ENCODE measurements around the gene EIF1B. TPM values are rescaled to one million over a fixed set of nuclear protein-coding genes. Genes with fewer than 3 reads are reported as not detected.
"Not testable (repeated sequence)": the region's sequence is repeated elsewhere in the genome, so short reads cannot be mapped to it uniquely, and the experiment has no call there.

EIF1B gene
- total RNA-seq, 6 donors from 2014 or later, result 26.2 to 49.1 (median 38.8) TPM

DNA sequence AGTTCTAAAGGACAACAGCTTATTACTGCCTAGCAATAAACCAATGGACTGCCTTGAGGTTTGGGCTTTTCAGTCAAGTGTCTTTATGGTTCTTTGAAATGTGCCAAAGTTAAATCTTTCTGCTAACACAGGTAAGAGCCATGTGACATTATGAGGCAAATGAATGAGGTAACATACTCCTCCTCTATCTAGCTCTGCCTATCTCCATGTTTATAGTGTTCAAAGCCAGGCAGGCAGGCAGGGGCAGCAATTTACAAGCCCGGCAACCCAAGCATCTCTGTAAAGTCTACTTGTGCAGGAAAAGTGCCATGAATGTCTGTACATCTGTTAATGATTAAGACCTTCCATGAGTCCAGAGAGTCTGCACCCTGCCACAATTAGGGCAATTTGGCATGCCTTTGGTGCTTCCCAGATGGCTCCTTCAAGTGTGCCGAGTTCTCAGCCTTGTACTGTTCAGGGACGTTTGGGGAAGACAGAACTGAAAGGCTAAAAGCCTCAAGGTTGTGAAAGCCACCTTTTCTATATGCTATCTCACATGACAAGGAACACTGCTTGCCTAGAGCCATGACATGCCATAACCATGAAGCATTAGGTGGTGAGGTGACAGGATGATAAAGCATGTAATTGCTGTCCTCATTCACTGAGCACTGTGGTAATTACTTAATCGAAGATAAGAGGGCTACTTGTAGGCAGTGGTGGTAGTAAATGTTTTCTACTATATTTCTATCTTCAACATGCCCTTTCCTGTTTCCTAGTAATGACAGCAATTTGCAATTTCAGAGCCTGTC, 41.4 kb upstream of the EIF1B start:
- DNase-seq (no peak), ATAC-seq (ENCODE audit: low FRiP score in 2 of 2) (no peak)
- no peaks in the 10 kb centered on the region for H3K4me1 ChIP-seq
- H3K36me3 ChIP-seq, result no peaks in the 10 kb centered on the region
- TF ChIP-seq EP300 (IDR thresholded peaks at IDR 0.05), result no peak
- no peak for TF ChIP-seq POLR2AphosphoS5 (IDR thresholded peaks at IDR 0.05)
- TF ChIP-seq CTCF (IDR thresholded peaks at IDR 0.05), result no peak
- no peak for TF ChIP-seq POLR2A (IDR thresholded peaks at IDR 0.05)
- no peaks in the 10 kb centered on the region for H3K27me3 ChIP-seq
- no peaks in the 10 kb centered on the region for H3K9me3 ChIP-seq
- 46 to 48% methylated on average over 4 of the region's 4 CpGs for WGBS, 2 donors
- no peak overlapping the region for H3K4me3 ChIP-seq
- no peak overlapping the region for H3K27ac ChIP-seq

DNA sequence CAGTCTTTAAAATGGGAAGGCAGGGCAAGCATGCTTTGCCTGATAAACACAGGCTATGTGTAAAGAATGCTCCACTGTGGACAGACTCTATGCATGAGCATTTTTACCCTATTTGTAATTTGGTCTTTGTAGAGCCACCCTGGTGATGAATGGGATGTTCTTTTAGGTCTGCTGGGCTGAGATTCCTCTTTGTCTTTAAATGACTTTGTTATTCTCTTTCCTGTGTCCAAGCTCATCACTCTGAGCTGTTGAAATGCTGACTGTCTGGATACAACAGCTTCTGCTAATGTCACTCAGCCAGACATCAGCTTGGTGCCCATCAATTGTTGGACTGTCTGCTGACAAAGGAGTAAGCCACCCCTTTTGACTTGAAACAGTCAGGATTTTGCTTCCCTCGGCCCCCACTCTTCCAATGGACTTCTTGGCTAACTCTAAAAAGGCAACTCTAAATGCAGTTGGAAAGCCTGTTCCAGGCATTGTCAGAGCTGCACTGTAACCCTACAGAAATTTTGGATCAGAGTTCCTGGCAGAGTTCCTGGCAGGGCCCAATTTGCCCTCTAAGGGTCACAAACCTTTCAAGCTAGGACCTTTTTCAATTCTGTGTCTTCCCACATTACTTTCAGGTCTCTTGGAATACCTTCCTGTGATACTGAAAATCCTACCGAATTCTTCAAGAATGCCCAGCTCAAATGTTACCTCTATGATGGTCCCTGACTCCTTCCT, 40.5 kb upstream of the EIF1B start:
- no peak for DNase-seq
- Histone ChIP-seq H3K4me3 (no peak overlapping the region), H3K36me3 (no peaks in the 10 kb centered on the region), H3K4me1 (no peaks in the 10 kb centered on the region), H3K9me3 (no peaks in the 10 kb centered on the region), H3K27me3 (no peaks in the 10 kb centered on the region), H3K27ac (no peak overlapping the region)
- 85 to 100% methylated on average over 2 of the region's 2 CpGs for WGBS, 2 donors
- TF ChIP-seq EP300 (IDR thresholded peaks at IDR 0.05) (no peak), POLR2AphosphoS5 (IDR thresholded peaks at IDR 0.05) (no peak), CTCF (IDR thresholded peaks at IDR 0.05) (no peak), POLR2A (IDR thresholded peaks at IDR 0.05) (no peak)
- no peak for ATAC-seq (ENCODE audit: low FRiP score in 2 of 2)

- TF ChIP-seq POLR2A (IDR thresholded peaks at IDR 0.05), result no peak
- TF ChIP-seq CTCF (IDR thresholded peaks at IDR 0.05), result no peak
- no peak for TF ChIP-seq POLR2AphosphoS5 (IDR thresholded peaks at IDR 0.05)
- TF ChIP-seq EP300 (IDR thresholded peaks at IDR 0.05), result no peak
- 0 to 4% methylated on average over 1 of the region's 1 CpG for WGBS, 2 donors
These were observed 30.7 kb upstream of the EIF1B start for GRCh38 chr3:40278791-40279190.

GRCh38 chr3:40281995-40282394, 27.5 kb upstream of the EIF1B start:
- ATAC-seq (ENCODE audit: low FRiP score in 2 of 2) (no peak), DNase-seq (no peak)
- Histone ChIP-seq H3K27ac (no peak overlapping the region), H3K9me3 (no peaks in the 10 kb centered on the region), H3K4me3 (no peak overlapping the region), H3K27me3 (no peaks in the 10 kb centered on the region), H3K4me1 (no peaks in the 10 kb centered on the region), H3K36me3 (no peaks in the 10 kb centered on the region)
- 83 to 88% methylated on average over 2 of the region's 2 CpGs for WGBS, 2 donors
- TF ChIP-seq CTCF (IDR thresholded peaks at IDR 0.05) (no peak), POLR2AphosphoS5 (IDR thresholded peaks at IDR 0.05) (no peak), POLR2A (IDR thresholded peaks at IDR 0.05) (no peak), EP300 (IDR thresholded peaks at IDR 0.05) (no peak)

More at GRCh38 chr3:40278791-40279190, 30.7 kb upstream of the EIF1B start:
- DNase-seq, result no peak
- no peak overlapping the region for H3K27ac ChIP-seq
- ATAC-seq (ENCODE audit: low FRiP score in 2 of 2), result no peak
- H3K36me3 ChIP-seq, result no peaks in the 10 kb centered on the region
- H3K9me3 ChIP-seq, result no peaks in the 10 kb centered on the region
- H3K27me3 ChIP-seq, result no peaks in the 10 kb centered on the region
- H3K4me3 ChIP-seq, result no peak overlapping the region
- H3K4me1 ChIP-seq, result no peaks in the 10 kb centered on the region

- 95 to 96% methylated on average over 5 of the region's 5 CpGs for WGBS, 2 donors
- not testable (repeated sequence) for H3K36me3 ChIP-seq; H3K27ac ChIP-seq; ATAC-seq (ENCODE audit: low FRiP score in 2 of 2); H3K4me1 ChIP-seq; H3K9me3 ChIP-seq; H3K4me3 ChIP-seq; H3K27me3 ChIP-seq; DNase-seq
These were observed 26.4 kb upstream of the EIF1B start for GRCh38 chr3:40283057-40283456.

Data from upper lobe of left lung (tissue), 6 donors.